HG02798 (cell line): ENCODE data around the gene GLT6D1.
"Not testable (repeated sequence)": the region's sequence is repeated elsewhere in the genome, so short reads cannot be mapped to it uniquely, and the experiment has no call there.

Experiments
- ATAC-seq: cut with Tn5 transposase; IDR thresholded peaks from one replicate; pipeline ENCODE4 v1.9.1; 2021; ENCODE audit warnings: mild to moderate bottlenecking; ENCODE audit not compliant: unreplicated experiment, poor library complexity

Gene GLT6D1

GRCh38 chr9:135639196-135639595, at the start of gene GLT6D1:
Gene GLT6D1, minus strand, starts transcription at chr9:135639540. Its CDS starts 353 bp downstream, at chr9:135639187.
- no peak for ATAC-seq

GRCh38 chr9:135689011-135689410, 49.7 kb upstream of the GLT6D1 start:
- no peak for ATAC-seq

- no peak for ATAC-seq
These were observed 47.9 kb upstream of the GLT6D1 start for GRCh38 chr9:135687216-135687615.

- no peak for ATAC-seq
These were observed 45.4 kb upstream of the GLT6D1 start for GRCh38 chr9:135684691-135685090.

GRCh38 chr9:135683401-135684034, 44.2 kb upstream of the GLT6D1 start:
- ATAC-seq = no peak

- no peak for ATAC-seq
These were observed 41.8 kb upstream of the GLT6D1 start for GRCh38 chr9:135681161-135681560.

- ATAC-seq = no peak
These were observed 40.7 kb upstream of the GLT6D1 start for GRCh38 chr9:135680056-135680455.

- no peak for ATAC-seq
These were observed 39.1 kb upstream of the GLT6D1 start for GRCh38 chr9:135678236-135679017.

GRCh38 chr9:135677641-135678168, 38.4 kb upstream of the GLT6D1 start:
- no peak for ATAC-seq

GRCh38 chr9:135676891-135677290, 37.6 kb upstream of the GLT6D1 start:
- no peak for ATAC-seq

GRCh38 chr9:135674977-135675376, 35.6 kb upstream of the GLT6D1 start:
- ATAC-seq = no peak

- ATAC-seq = no peak
These were observed 34.6 kb upstream of the GLT6D1 start for GRCh38 chr9:135673941-135674340.

GRCh38 chr9:135672786-135673185, 33.4 kb upstream of the GLT6D1 start:
- ATAC-seq = not testable (repeated sequence)

GRCh38 chr9:135671591-135672041, 32.3 kb upstream of the GLT6D1 start:
- no peak for ATAC-seq

GRCh38 chr9:135670721-135671590, 31.6 kb upstream of the GLT6D1 start:
- no peak for ATAC-seq

GRCh38 chr9:135669616-135670285, 30.4 kb upstream of the GLT6D1 start:
- ATAC-seq = no peak

GRCh38 chr9:135669018-135669417, 29.7 kb upstream of the GLT6D1 start:
- not testable (repeated sequence) for ATAC-seq

GRCh38 chr9:135667463-135668001, 28.2 kb upstream of the GLT6D1 start:
- ATAC-seq = no peak

GRCh38 chr9:135666534-135667462, 27.5 kb upstream of the GLT6D1 start:
- no peak for ATAC-seq
